ENCODE measurements around the gene ZNF385B.

DNA sequence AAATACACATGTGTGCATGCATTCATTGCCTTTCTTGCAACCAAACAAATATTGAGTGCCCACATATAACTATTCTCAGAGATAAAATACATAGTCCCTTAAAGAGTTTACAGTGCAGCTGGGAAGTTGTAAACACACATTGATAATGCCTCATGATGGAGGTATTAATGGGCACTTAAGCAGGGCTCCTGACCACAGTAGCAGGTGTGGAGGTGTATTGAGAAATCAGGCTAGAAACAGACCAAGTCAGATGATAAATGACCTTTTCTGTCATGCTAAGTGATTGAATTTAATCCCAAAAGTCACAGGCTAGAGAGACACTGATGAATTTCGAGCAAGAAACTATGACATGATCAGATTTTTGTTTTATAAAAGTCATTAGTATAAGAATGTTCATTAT, 157.7 kb downstream of the ZNF385B start:
- TF ChIP-seq, protein P1, sequence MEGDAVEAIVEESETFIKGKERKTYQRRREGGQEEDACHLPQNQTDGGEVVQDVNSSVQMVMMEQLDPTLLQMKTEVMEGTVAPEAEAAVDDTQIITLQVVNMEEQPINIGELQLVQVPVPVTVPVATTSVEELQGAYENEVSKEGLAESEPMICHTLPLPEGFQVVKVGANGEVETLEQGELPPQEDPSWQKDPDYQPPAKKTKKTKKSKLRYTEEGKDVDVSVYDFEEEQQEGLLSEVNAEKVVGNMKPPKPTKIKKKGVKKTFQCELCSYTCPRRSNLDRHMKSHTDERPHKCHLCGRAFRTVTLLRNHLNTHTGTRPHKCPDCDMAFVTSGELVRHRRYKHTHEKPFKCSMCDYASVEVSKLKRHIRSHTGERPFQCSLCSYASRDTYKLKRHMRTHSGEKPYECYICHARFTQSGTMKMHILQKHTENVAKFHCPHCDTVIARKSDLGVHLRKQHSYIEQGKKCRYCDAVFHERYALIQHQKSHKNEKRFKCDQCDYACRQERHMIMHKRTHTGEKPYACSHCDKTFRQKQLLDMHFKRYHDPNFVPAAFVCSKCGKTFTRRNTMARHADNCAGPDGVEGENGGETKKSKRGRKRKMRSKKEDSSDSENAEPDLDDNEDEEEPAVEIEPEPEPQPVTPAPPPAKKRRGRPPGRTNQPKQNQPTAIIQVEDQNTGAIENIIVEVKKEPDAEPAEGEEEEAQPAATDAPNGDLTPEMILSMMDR (IDR thresholded peaks at IDR 0.05): no peak
- TF ChIP-seq POLR2AphosphoS5 (IDR thresholded peaks at IDR 0.05) (no peak), POLR2A (IDR thresholded peaks at IDR 0.05) (no peak), EP300 (IDR thresholded peaks at IDR 0.05) (no peak)
